Measurements from ENCODE around the gene TMEM52.

- TF ChIP-seq CTCF (IDR thresholded peaks at IDR 0.05) (no peak), EP300 (IDR thresholded peaks at IDR 0.05) (no peak), POLR2A (IDR thresholded peaks at IDR 0.05) (no peak)
Observed at GRCh38 chr1:1879942-1880341, 39.1 kb downstream of the TMEM52 start.

Data from gastroesophageal sphincter (tissue), 3 donors.